PC-3 (cell line): ENCODE measurements around the gene SUMO2. TPM values are rescaled to one million over a fixed set of nuclear protein-coding genes. Genes with fewer than 3 reads are reported as not detected.

Experiments used
- ATAC-seq: fragments of 200-7000 bp; cut with Tn5 transposase; 2 replicates; pipeline ENCODE4 v1.9.1; 2020; ENCODE audit warnings: mild to moderate bottlenecking, moderate library complexity
- BruUV-seq: library from RNA; stranded (reverse); fragments of 400-500 nt; replicated peaks from 2 replicates; lab custom pipeline; 2021; lab: Mats Ljungman, UMichigan
- CTCF ChIA-PET: fragments of 300-600 bp; sonication (Branson Sonifier 250); formaldehyde crosslinking; loops from one replicate; lab custom pipeline; 2022; ENCODE audit warnings: antibody characterized with exemption; lab: Charles Lee
- POLR2A ChIA-PET: fragments of 300-600 bp; sonication (Branson Sonifier 250); formaldehyde crosslinking; loops from one replicate; lab custom pipeline; 2022; ENCODE audit warnings: antibody characterized with exemption; ENCODE audit not compliant: unreplicated experiment; lab: Charles Lee
- DNase-seq: peaks from one replicate; pipeline ENCODE4 v3.0.0-alpha.2; 2015
- H2AFZ ChIP-seq: fragments of 300-600 bp; sonication (generic); 2 replicates; pipeline ENCODE4 v1.6.0; 2016; ENCODE audit warnings: antibody characterized with exemption, low read length
- H3F3A ChIP-seq: fragments of 300-600 bp; sonication (generic); one replicate; pipeline ENCODE4 v1.6.0; 2017; ENCODE audit warnings: antibody characterized with exemption, low read length, control low read depth, mild to moderate bottlenecking; ENCODE audit not compliant: unreplicated experiment
- H3K27ac ChIP-seq: fragments of 300-600 bp; sonication (generic); 2 replicates; pipeline ENCODE4 v1.5.1; 2016; ENCODE audit warnings: mild to moderate bottlenecking, low read length
- H3K27me3 ChIP-seq: fragments of 300-600 bp; sonication (generic); 2 replicates; pipeline ENCODE4 v1.6.1; 2016; ENCODE audit warnings: low read length, mixed read lengths
- H3K36me3 ChIP-seq: fragments of 300-600 bp; sonication (generic); 2 replicates; pipeline ENCODE4 v1.6.1; 2016; ENCODE audit warnings: low read depth, mixed run types, low read length, mixed read lengths
- H3K4me1 ChIP-seq: fragments of 300-600 bp; sonication (generic); 2 replicates; pipeline ENCODE4 v1.5.1; 2016; ENCODE audit warnings: low read length; ENCODE audit not compliant: insufficient read depth
- H3K4me2 ChIP-seq: fragments of 300-600 bp; sonication (generic); 2 replicates; pipeline ENCODE4 v1.6.0; 2016; ENCODE audit warnings: low read length
- H3K4me3 ChIP-seq: fragments of 300-600 bp; sonication (generic); 2 replicates; pipeline ENCODE4 v1.5.1; 2016; ENCODE audit warnings: mild to moderate bottlenecking, low read length, mixed read lengths
- H3K79me2 ChIP-seq: fragments of 300-600 bp; sonication (generic); 2 replicates; pipeline ENCODE4 v1.6.1; 2017; ENCODE audit warnings: low read length, mixed read lengths
- H3K9ac ChIP-seq: fragments of 300-600 bp; sonication (generic); 2 replicates; pipeline ENCODE4 v1.6.0; 2016; ENCODE audit warnings: mild to moderate bottlenecking, low read length
- H3K9me2 ChIP-seq: fragments of 300-600 bp; sonication (generic); replicated peaks from 2 replicates; pipeline ENCODE4 v1.6.1; 2016; ENCODE audit warnings: mixed run types, low read length, mixed read lengths
- H3K9me3 ChIP-seq: fragments of 300-600 bp; sonication (generic); 2 replicates; pipeline ENCODE4 v1.6.1; 2016; ENCODE audit warnings: low read length, mixed read lengths
- H4K20me1 ChIP-seq: fragments of 300-600 bp; sonication (generic); 2 replicates; pipeline ENCODE4 v1.6.1; 2016; ENCODE audit warnings: low read length, mixed read lengths
- EZH2 ChIP-seq: fragments of 300-600 bp; sonication (generic); IDR thresholded peaks from one replicate; pipeline ENCODE4 v1.6.1; 2017; ENCODE audit warnings: antibody characterized with exemption, mild to moderate bottlenecking, low read length; ENCODE audit not compliant: unreplicated experiment
- EZH2phosphoT487 ChIP-seq: fragments of 300-600 bp; sonication (generic); IDR thresholded peaks from 2 replicates; pipeline ENCODE4 v1.6.1; 2018; ENCODE audit warnings: mild to moderate bottlenecking, antibody characterized with exemption, low read length, borderline replicate concordance
- intact Hi-C: fragments of 100-400 bp; cut with micrococcal nuclease; formaldehyde crosslinking; loops from 2 replicates; pipeline ENCODE4 v1.9.0; 2023
- total RNA-seq: library from RNA; depleted of rRNA; stranded (reverse); fragments of >200 nt; gene quantifications from 2 replicates; pipeline ENCODE4 v1.2.3, GENCODE V29; 2014
- TF ChIP-seq, protein P1 (sequence below): fragments of 300-600 bp; sonication (generic); conservative IDR thresholded peaks from 2 replicates; pipeline ENCODE4 v1.5.1; 2017; ENCODE audit warnings: antibody characterized with exemption, low read depth, mild to moderate bottlenecking, low read length

SUMO2 gene
- total RNA-seq, 1 experiment from 2014 or later = 282 TPM

DNA sequence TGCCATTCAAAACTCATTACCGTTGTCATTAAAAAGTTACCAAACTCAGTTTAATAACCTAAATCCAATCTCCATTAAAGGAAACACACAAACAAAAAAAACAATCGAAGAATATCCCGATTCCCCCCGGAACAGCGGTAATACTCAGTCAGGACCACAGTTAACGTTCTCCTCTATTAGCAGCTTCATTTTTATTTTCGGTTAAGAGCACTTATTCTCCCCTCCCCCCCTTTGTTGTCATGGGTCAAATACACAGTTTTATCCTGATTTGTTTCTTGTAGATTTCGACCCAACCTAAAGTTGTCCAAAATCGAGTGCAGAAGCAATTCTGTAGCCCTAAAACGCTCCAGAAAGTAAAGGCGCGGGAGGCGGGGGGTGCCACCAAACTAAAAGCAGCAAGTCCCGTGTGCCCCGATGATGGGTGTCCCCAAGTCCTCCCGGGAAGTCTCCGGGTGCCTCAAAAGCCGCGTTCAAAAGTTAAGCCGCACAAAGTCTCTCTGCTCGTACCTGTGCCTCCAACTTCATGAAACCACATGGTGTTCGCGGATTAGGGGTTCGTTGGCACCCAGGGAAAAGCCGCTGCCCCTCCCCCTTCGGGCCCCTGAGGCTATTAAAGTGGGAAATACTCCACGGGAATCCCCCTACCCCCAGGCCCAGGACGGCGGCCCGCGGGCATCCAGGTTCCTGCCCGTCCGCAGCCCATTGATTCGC, 996 bp downstream of the SUMO2 start:
- Histone ChIP-seq H3K4me1 (peaks cover 25% of the 10 kb centered on the region), H3K4me2 (peak overlapping the region; percentile 83), H3K27me3 (no peaks in the 10 kb centered on the region), H3K79me2 (peaks cover 67% of the 10 kb centered on the region), H3K4me3 (peak overlapping the region; percentile 97), H3K9me2 (no peaks in the 10 kb centered on the region), H3F3A (no peaks in the 10 kb centered on the region), H4K20me1 (peaks cover 39% of the 10 kb centered on the region), H2AFZ (no peak overlapping the region), H3K27ac (peak overlapping the region; percentile 83), H3K9ac (peak overlapping the region; percentile 96), H3K36me3 (peaks cover 33% of the 10 kb centered on the region), H3K9me3 (no peaks in the 10 kb centered on the region)
- TF ChIP-seq, protein P1, sequence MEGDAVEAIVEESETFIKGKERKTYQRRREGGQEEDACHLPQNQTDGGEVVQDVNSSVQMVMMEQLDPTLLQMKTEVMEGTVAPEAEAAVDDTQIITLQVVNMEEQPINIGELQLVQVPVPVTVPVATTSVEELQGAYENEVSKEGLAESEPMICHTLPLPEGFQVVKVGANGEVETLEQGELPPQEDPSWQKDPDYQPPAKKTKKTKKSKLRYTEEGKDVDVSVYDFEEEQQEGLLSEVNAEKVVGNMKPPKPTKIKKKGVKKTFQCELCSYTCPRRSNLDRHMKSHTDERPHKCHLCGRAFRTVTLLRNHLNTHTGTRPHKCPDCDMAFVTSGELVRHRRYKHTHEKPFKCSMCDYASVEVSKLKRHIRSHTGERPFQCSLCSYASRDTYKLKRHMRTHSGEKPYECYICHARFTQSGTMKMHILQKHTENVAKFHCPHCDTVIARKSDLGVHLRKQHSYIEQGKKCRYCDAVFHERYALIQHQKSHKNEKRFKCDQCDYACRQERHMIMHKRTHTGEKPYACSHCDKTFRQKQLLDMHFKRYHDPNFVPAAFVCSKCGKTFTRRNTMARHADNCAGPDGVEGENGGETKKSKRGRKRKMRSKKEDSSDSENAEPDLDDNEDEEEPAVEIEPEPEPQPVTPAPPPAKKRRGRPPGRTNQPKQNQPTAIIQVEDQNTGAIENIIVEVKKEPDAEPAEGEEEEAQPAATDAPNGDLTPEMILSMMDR = no peak
- TF ChIP-seq EZH2 = no peak
- TF ChIP-seq EZH2phosphoT487 = no peak
- ChIA-PET CTCF (interaction anchor here (1.3 kb wide), 1 partner anchor 20 kb away, joined by 4 read pairs; no protein-coding TSS in a partner anchor), POLR2A (no interaction called here)
- TSS peak; percentile 60 for BruUV-seq
- DNase-seq = no peak
- intact Hi-C loops = no loop called here
- peak; percentile 3; the same call in 1 of the 2 replicates for ATAC-seq

DNA sequence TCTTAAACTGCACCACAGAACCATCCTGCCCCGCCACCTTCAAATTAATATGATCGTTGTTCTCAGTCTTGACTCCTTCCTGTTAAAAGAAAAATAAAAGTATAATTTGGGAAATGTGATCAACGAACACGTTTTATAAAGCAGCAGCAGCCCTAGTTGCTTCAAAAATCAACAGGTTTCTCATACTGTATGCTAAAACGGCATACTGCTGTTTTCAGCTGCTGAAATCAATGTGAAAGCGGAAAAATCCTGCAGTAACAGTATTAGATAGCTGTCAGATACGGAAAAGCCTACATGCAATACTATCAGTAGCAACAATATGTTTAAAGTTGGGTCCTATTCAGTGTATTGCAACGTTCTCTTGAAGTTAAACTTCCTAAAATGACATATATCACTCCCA, 1.6 kb downstream of the SUMO2 start:
- DNase-seq = no peak

DNA sequence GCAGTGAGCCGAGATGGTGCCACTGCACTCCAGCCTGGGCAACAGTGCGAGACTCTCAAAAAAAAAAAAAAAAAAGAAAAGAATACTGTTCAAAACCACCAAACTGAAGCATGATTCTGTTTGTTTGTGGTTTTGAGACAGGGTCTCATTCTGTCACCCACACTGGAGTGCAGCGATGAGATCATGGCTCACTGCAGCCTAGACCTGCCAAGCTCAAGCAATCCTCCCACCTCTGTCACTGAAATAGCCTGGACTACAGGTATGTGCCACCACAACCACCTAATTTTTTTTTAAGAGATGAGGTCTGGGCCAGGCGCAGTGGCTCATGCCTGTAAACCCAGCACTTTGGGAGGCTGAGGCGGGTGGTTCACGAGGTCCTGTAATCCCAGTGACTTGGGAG, 4.3 kb downstream of the SUMO2 start:
- no peak overlapping the region for H2AFZ ChIP-seq
- H3K79me2 ChIP-seq = peaks cover 96% of the 10 kb centered on the region
- ChIA-PET CTCF (no interaction called here), POLR2A (no interaction called here)
- H3K4me1 ChIP-seq = peaks cover 23% of the 10 kb centered on the region
- ATAC-seq (no peak), DNase-seq (no peak)
- intact Hi-C loops = no loop called here
- peaks cover 64% of the 10 kb centered on the region for H3K36me3 ChIP-seq
- H3K9me2 ChIP-seq = no peaks in the 10 kb centered on the region
- H3K4me2 ChIP-seq = no peak overlapping the region
- no peaks in the 10 kb centered on the region for H3K9me3 ChIP-seq
- peaks cover 7% of the 10 kb centered on the region for H3F3A ChIP-seq
- no peak for TF ChIP-seq EZH2
- TF ChIP-seq EZH2phosphoT487 = no peak
- TF ChIP-seq, protein P1 = no peak
- H3K27me3 ChIP-seq = no peaks in the 10 kb centered on the region
- no peak overlapping the region for H3K27ac ChIP-seq
- BruUV-seq = no TSS peak
- H3K9ac ChIP-seq = no peak overlapping the region
- no peak overlapping the region for H3K4me3 ChIP-seq
- H4K20me1 ChIP-seq = peaks cover 49% of the 10 kb centered on the region

More for the DNA sequence above, 1.6 kb downstream of the SUMO2 start:
- Histone ChIP-seq H3F3A (no peaks in the 10 kb centered on the region), H3K4me1 (peaks cover 25% of the 10 kb centered on the region), H3K79me2 (peaks cover 73% of the 10 kb centered on the region), H3K4me2 (peak overlapping the region; percentile 83), H3K9me2 (no peaks in the 10 kb centered on the region), H3K27ac (no peak overlapping the region), H4K20me1 (peaks cover 43% of the 10 kb centered on the region), H3K9me3 (no peaks in the 10 kb centered on the region), H3K36me3 (peaks cover 40% of the 10 kb centered on the region), H3K27me3 (no peaks in the 10 kb centered on the region), H3K4me3 (peak overlapping the region; percentile 97), H2AFZ (no peak overlapping the region), H3K9ac (peak overlapping the region; percentile 96)
- ATAC-seq = no peak
- intact Hi-C loops = no loop called here
- BruUV-seq = no TSS peak
- no peak for TF ChIP-seq EZH2
- ChIA-PET CTCF (interaction anchor here (1.3 kb wide), 1 partner anchor 20 kb away, joined by 4 read pairs; no protein-coding TSS in a partner anchor), POLR2A (no interaction called here)
